ENCODE data around the gene IL34.

The IL34 gene

GRCh38 chr16:70646260-70647241 lies at the start of gene IL34:
IL34 (plus strand) TSS chr16:70646559; CDS start chr16:70646948, 389 bp downstream.
- peak; percentile 10 for DNase-seq (ENCODE audit: low spot score)

GRCh38 chr16:70597135-70597835 lies 49.1 kb upstream of the IL34 start:
- TF ChIP-seq, protein P1, sequence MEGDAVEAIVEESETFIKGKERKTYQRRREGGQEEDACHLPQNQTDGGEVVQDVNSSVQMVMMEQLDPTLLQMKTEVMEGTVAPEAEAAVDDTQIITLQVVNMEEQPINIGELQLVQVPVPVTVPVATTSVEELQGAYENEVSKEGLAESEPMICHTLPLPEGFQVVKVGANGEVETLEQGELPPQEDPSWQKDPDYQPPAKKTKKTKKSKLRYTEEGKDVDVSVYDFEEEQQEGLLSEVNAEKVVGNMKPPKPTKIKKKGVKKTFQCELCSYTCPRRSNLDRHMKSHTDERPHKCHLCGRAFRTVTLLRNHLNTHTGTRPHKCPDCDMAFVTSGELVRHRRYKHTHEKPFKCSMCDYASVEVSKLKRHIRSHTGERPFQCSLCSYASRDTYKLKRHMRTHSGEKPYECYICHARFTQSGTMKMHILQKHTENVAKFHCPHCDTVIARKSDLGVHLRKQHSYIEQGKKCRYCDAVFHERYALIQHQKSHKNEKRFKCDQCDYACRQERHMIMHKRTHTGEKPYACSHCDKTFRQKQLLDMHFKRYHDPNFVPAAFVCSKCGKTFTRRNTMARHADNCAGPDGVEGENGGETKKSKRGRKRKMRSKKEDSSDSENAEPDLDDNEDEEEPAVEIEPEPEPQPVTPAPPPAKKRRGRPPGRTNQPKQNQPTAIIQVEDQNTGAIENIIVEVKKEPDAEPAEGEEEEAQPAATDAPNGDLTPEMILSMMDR (IDR thresholded peaks at IDR 0.05; ENCODE audit: extremely low read depth, missing control alignments), result no peak
- DNase-seq (ENCODE audit: low spot score), result no peak

More at GRCh38 chr16:70646260-70647241, at the start of gene IL34:
- TF ChIP-seq, protein P1 (IDR thresholded peaks at IDR 0.05; ENCODE audit: extremely low read depth, missing control alignments), result no peak

DNA sequence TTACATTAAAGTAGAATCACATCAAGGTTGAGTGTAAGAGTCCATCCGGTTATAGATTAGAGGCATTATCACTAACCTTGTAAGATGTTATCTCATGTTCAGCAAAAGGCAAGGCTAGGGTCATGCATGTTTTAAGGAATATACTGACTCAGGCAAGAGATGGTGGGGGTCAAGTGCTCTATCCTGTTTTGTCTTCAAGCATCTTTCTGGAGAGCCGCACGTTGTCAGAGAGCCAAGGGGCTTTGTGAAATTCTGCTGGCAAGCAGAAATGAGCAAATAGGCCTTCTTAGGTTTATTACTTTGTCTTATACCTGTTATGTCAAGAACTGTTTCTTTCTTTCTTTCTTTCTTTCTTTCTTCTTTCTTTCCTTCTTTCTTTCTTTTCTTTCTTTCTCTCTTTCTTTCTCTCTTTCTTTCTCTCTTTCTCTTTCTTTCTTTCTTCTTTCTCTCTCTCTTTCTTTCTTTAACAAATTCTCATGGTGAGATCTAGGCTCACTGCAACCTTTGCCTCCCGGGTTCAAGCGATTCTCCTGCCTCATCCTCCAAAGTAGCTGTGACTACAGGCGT lies 47.3 kb upstream of the IL34 start:
- TF ChIP-seq, protein P1 (IDR thresholded peaks at IDR 0.05; ENCODE audit: extremely low read depth, missing control alignments), result no peak

GRCh38 chr16:70600730-70601129 lies 45.6 kb upstream of the IL34 start:
- DNase-seq (ENCODE audit: low spot score), result no peak
- TF ChIP-seq, protein P1 (IDR thresholded peaks at IDR 0.05; ENCODE audit: extremely low read depth, missing control alignments), result no peak

More for the DNA sequence above, 47.3 kb upstream of the IL34 start:
- no peak for DNase-seq (ENCODE audit: low spot score)

GRCh38 chr16:70601576-70602575 lies 44.5 kb upstream of the IL34 start:
- TF ChIP-seq, protein P1 (IDR thresholded peaks at IDR 0.05; ENCODE audit: extremely low read depth, missing control alignments), result no peak
- DNase-seq (ENCODE audit: low spot score), result no peak

GRCh38 chr16:70602831-70603230 lies 43.5 kb upstream of the IL34 start:
- TF ChIP-seq, protein P1 (IDR thresholded peaks at IDR 0.05; ENCODE audit: extremely low read depth, missing control alignments), result no peak
- no peak for DNase-seq (ENCODE audit: low spot score)

Data from GM20000 (cell line).